SK-N-SH (cell line): ENCODE data around the gene MAPRE3.

Source experiments
- CHD2 ChIP-seq: fragments of 150-350 bp; IDR thresholded peaks from 2 replicates; pipeline ENCODE4 v1.6.1; 2018; ENCODE audit warnings: low read length; ENCODE audit not compliant: partially characterized antibody
- CTCF ChIP-seq: fragments of 200-600 bp; sonication (generic); IDR thresholded peaks from 2 replicates; pipeline ENCODE4 v1.6.1; 2017; ENCODE audit warnings: antibody characterized with exemption, mild to moderate bottlenecking, moderate library complexity
- ELF1 ChIP-seq: IDR thresholded peaks from 2 replicates; pipeline ENCODE4 v1.4.0; 2012
- EZH2phosphoT487 ChIP-seq: fragments of 200-600 bp; sonication (generic); IDR thresholded peaks from 2 replicates; pipeline ENCODE4 v1.6.1; 2017; ENCODE audit warnings: low read depth, mixed run types, mild to moderate bottlenecking, antibody characterized with exemption, moderate library complexity, borderline replicate concordance
- FOSL2 ChIP-seq: IDR thresholded peaks from 2 replicates; pipeline ENCODE4 v1.4.0; 2012; ENCODE audit warnings: low read depth, mild to moderate bottlenecking, moderate library complexity, borderline replicate concordance
- POLR2AphosphoS5 ChIP-seq: IDR thresholded peaks from 2 replicates; pipeline ENCODE4 v1.6.1; 2012; ENCODE audit warnings: low read depth, low read length
- RXRA ChIP-seq: IDR thresholded peaks from 2 replicates; pipeline ENCODE4 v1.4.0; 2012; ENCODE audit warnings: low read depth, mild to moderate bottlenecking, borderline replicate concordance
- SIN3A ChIP-seq: IDR thresholded peaks from 2 replicates; pipeline ENCODE4 v1.6.1; 2012; ENCODE audit warnings: low read depth, mild to moderate bottlenecking, low read length, moderate library complexity, borderline replicate concordance
- YY1 ChIP-seq: IDR thresholded peaks from 2 replicates; pipeline ENCODE4 v1.4.0; 2012; ENCODE audit warnings: low read depth, mild to moderate bottlenecking
- TF ChIP-seq, protein P1 (sequence below): IDR thresholded peaks from 2 replicates; pipeline ENCODE4; 2012

- TF ChIP-seq CTCF (no peak), FOSL2 (no peak), ELF1 (no peak), CHD2 (no peak), YY1 (no peak), EZH2phosphoT487 (no peak), SIN3A (no peak), POLR2AphosphoS5 (no peak), RXRA (no peak)
- TF ChIP-seq, protein P1, sequence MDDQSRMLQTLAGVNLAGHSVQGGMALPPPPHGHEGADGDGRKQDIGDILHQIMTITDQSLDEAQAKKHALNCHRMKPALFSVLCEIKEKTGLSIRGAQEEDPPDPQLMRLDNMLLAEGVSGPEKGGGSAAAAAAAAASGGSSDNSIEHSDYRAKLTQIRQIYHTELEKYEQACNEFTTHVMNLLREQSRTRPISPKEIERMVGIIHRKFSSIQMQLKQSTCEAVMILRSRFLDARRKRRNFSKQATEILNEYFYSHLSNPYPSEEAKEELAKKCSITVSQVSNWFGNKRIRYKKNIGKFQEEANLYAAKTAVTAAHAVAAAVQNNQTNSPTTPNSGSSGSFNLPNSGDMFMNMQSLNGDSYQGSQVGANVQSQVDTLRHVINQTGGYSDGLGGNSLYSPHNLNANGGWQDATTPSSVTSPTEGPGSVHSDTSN, result no peak
Observed at GRCh38 chr2:26978061-26978596, 7.7 kb downstream of the MAPRE3 start.
